ENCODE results near the gene DSTN.

Gene DSTN

GRCh38 chr20:17533396-17533795 is 36.5 kb upstream of the DSTN start:
- peak; percentile 56 for DNase-seq (ENCODE audit: extremely low spot score)
- no peak for TF ChIP-seq SUZ12 (IDR thresholded peaks at IDR 0.05)
- TF ChIP-seq FOXK2 (IDR thresholded peaks at IDR 0.05), result no peak
- TF ChIP-seq CTBP1 (IDR thresholded peaks at IDR 0.05; ENCODE audit: borderline replicate concordance), result no peak
- no peak for TF ChIP-seq LEF1 (IDR thresholded peaks at IDR 0.05; ENCODE audit: borderline replicate concordance)
- no peak for TF ChIP-seq FOXM1 (IDR thresholded peaks at IDR 0.05; ENCODE audit: borderline replicate concordance)
- TF ChIP-seq L3MBTL2 (conservative IDR thresholded peaks at IDR 0.05), result peak; percentile 47; the same call in 1 of the 2 replicates
- ChIA-PET CTCF (interaction anchor here (1.5 kb wide), 1 partner anchor 89 kb away, joined by 4 read pairs; no protein-coding TSS in a partner anchor), POLR2A (interaction anchor here (1.0 kb wide), 1 partner anchor 37 kb away, joined by 4 read pairs; the partner anchor contains the start of gene DSTN)

GRCh38 chr20:17534077-17534476 is 35.8 kb upstream of the DSTN start:
- DNase-seq (ENCODE audit: extremely low spot score), result no peak
- POLR2A ChIA-PET, result interaction anchor here (1.0 kb wide), 1 partner anchor 36 kb away, joined by 3 read pairs; the partner anchor contains the start of gene DSTN
- TF ChIP-seq NFRKB (IDR thresholded peaks at IDR 0.05) (no peak), SUZ12 (IDR thresholded peaks at IDR 0.05) (no peak), HDGF (IDR thresholded peaks at IDR 0.05; ENCODE audit: borderline replicate concordance) (no peak)
- CTCF ChIA-PET, result interaction anchor here (0.6 to 1.5 kb wide), 3 partner anchors 66 to 88 kb away, joined by 3 to 4 read pairs (median 3); no protein-coding TSS in a partner anchor

GRCh38 chr20:17536944-17537444 is 32.9 kb upstream of the DSTN start:
- ChIA-PET CTCF (interaction anchor here (0.6 to 1.3 kb wide), 8 partner anchors 12 to 400 kb away, joined by 3 to 7 read pairs (median 4); partner anchors contain the start of gene DSTN), POLR2A (interaction anchor here (1.2 to 1.3 kb wide), 2 partner anchors 33 to 36 kb away, joined by 3 to 6 read pairs; partner anchors contain the start of gene DSTN)
- peak; percentile 78 for DNase-seq (ENCODE audit: extremely low spot score)
- TF ChIP-seq ARNT (IDR thresholded peaks at IDR 0.05) (no peak), BHLHE40 (IDR thresholded peaks at IDR 0.05; ENCODE audit: borderline replicate concordance) (no peak), L3MBTL2 (conservative IDR thresholded peaks at IDR 0.05) (peak; percentile 71)

- TF ChIP-seq LEF1 (IDR thresholded peaks at IDR 0.05; ENCODE audit: borderline replicate concordance), result no peak
- TF ChIP-seq TARDBP (IDR thresholded peaks at IDR 0.05), result no peak
- TF ChIP-seq ELF4 (IDR thresholded peaks at IDR 0.05), result no peak
- TF ChIP-seq FOXK2 (IDR thresholded peaks at IDR 0.05), result no peak
- no peak for TF ChIP-seq HDGF (IDR thresholded peaks at IDR 0.05; ENCODE audit: borderline replicate concordance)
- no peak for TF ChIP-seq CTBP1 (IDR thresholded peaks at IDR 0.05; ENCODE audit: borderline replicate concordance)
- TF ChIP-seq NFRKB (IDR thresholded peaks at IDR 0.05), result no peak
- no peak for TF ChIP-seq SUZ12 (IDR thresholded peaks at IDR 0.05)
- TF ChIP-seq FOXM1 (IDR thresholded peaks at IDR 0.05; ENCODE audit: borderline replicate concordance), result no peak
- TF ChIP-seq FOXA1 (IDR thresholded peaks at IDR 0.05), result no peak
- no peak for TF ChIP-seq BHLHE40 (IDR thresholded peaks at IDR 0.05; ENCODE audit: borderline replicate concordance)
- TF ChIP-seq ARNT (IDR thresholded peaks at IDR 0.05), result no peak
- TF ChIP-seq L3MBTL2 (conservative IDR thresholded peaks at IDR 0.05), result no peak
- no peak for TF ChIP-seq ZNF384 (IDR thresholded peaks at IDR 0.05)
- no peak for DNase-seq (ENCODE audit: extremely low spot score)
- POLR2A ChIA-PET, result no interaction called here
These were observed 31.9 kb upstream of the DSTN start for GRCh38 chr20:17537959-17538358.

GRCh38 chr20:17538517-17539170 is 31.2 kb upstream of the DSTN start:
- no peak for TF ChIP-seq HDGF (IDR thresholded peaks at IDR 0.05; ENCODE audit: borderline replicate concordance)
- TF ChIP-seq SUZ12 (IDR thresholded peaks at IDR 0.05), result no peak
- TF ChIP-seq BHLHE40 (IDR thresholded peaks at IDR 0.05; ENCODE audit: borderline replicate concordance), result no peak
- TF ChIP-seq PKNOX1 (IDR thresholded peaks at IDR 0.05), result peak; percentile 63
- no peak for TF ChIP-seq FOXM1 (IDR thresholded peaks at IDR 0.05; ENCODE audit: borderline replicate concordance)
- POLR2A ChIA-PET, result interaction anchor here (1.2 kb wide), 1 partner anchor 31 kb away, joined by 3 read pairs; the partner anchor contains the start of gene DSTN
- CTCF ChIA-PET, result no interaction called here
- DNase-seq (ENCODE audit: extremely low spot score), result no peak

More at GRCh38 chr20:17537959-17538358, 31.9 kb upstream of the DSTN start:
- CTCF ChIA-PET, result no interaction called here

GRCh38 chr20:17541596-17541995 is 28.3 kb upstream of the DSTN start:
- no peak for DNase-seq (ENCODE audit: extremely low spot score)
- ChIA-PET CTCF (interaction anchor here (0.5 to 0.7 kb wide), 4 partner anchors 8 to 448 kb away, joined by 3 to 9 read pairs (median 4); no protein-coding TSS in a partner anchor), POLR2A (interaction anchor here (3.8 kb wide), 1 partner anchor 29 kb away, joined by 11 read pairs; the partner anchor contains the start of gene DSTN)
- TF ChIP-seq NFRKB (IDR thresholded peaks at IDR 0.05) (no peak), BHLHE40 (IDR thresholded peaks at IDR 0.05; ENCODE audit: borderline replicate concordance) (no peak), PKNOX1 (IDR thresholded peaks at IDR 0.05) (no peak), L3MBTL2 (conservative IDR thresholded peaks at IDR 0.05) (no peak), SUZ12 (IDR thresholded peaks at IDR 0.05) (no peak), ARNT (IDR thresholded peaks at IDR 0.05) (no peak), LEF1 (IDR thresholded peaks at IDR 0.05; ENCODE audit: borderline replicate concordance) (no peak)

- TF ChIP-seq FOXM1 (IDR thresholded peaks at IDR 0.05; ENCODE audit: borderline replicate concordance), result no peak
- no peak for TF ChIP-seq ZNF384 (IDR thresholded peaks at IDR 0.05)
- no peak for TF ChIP-seq PKNOX1 (IDR thresholded peaks at IDR 0.05)
- TF ChIP-seq FOXA1 (IDR thresholded peaks at IDR 0.05), result no peak
- no peak for TF ChIP-seq TARDBP (IDR thresholded peaks at IDR 0.05)
- no peak for TF ChIP-seq CTBP1 (IDR thresholded peaks at IDR 0.05; ENCODE audit: borderline replicate concordance)
- no peak for TF ChIP-seq HDGF (IDR thresholded peaks at IDR 0.05; ENCODE audit: borderline replicate concordance)
- TF ChIP-seq L3MBTL2 (conservative IDR thresholded peaks at IDR 0.05), result no peak
- TF ChIP-seq LEF1 (IDR thresholded peaks at IDR 0.05; ENCODE audit: borderline replicate concordance), result no peak
- TF ChIP-seq FOXK2 (IDR thresholded peaks at IDR 0.05), result no peak
- TF ChIP-seq ELF4 (IDR thresholded peaks at IDR 0.05), result no peak
- no peak for TF ChIP-seq ARNT (IDR thresholded peaks at IDR 0.05)
- no peak for TF ChIP-seq SP1 (IDR thresholded peaks at IDR 0.05)
- CTCF ChIA-PET, result interaction anchor here (0.5 to 1.6 kb wide), 4 partner anchors 8 to 448 kb away, joined by 3 to 9 read pairs (median 6); partner anchors contain the start of gene RRBP1
- DNase-seq (ENCODE audit: extremely low spot score), result no peak
- POLR2A ChIA-PET, result interaction anchor here (3.8 kb wide), 1 partner anchor 28 kb away, joined by 11 read pairs; the partner anchor contains the start of gene DSTN
These were observed 27.9 kb upstream of the DSTN start for GRCh38 chr20:17541996-17542395.
